IPS-15b (cell line): ENCODE results near the gene SYCE3.
A peak's percentile ranks its signal among the peaks of the same experiment; 100 is the strongest.

Source experiments
- H3K27me3 ChIP-seq: one replicate; pipeline ENCODE4 v1.6.1; 2013; ENCODE audit warnings: low read length; ENCODE audit not compliant: control insufficient read depth, insufficient read depth
- H3K36me3 ChIP-seq: one replicate; pipeline ENCODE4 v1.6.1; 2013; ENCODE audit warnings: low read length; ENCODE audit not compliant: control insufficient read depth, insufficient read depth
- H3K4me1 ChIP-seq: one replicate; pipeline ENCODE4 v1.6.1; 2013; ENCODE audit warnings: mild to moderate bottlenecking, low read length; ENCODE audit not compliant: control insufficient read depth, insufficient read depth
- H3K4me3 ChIP-seq: one replicate; pipeline ENCODE4 v1.5.1; 2013; ENCODE audit warnings: low read depth, low read length
- H3K9ac ChIP-seq: one replicate; pipeline ENCODE4 v1.6.1; 2013; ENCODE audit warnings: low read depth, mild to moderate bottlenecking, low read length
- H3K9me3 ChIP-seq: one replicate; pipeline ENCODE4 v1.6.1; 2013; ENCODE audit warnings: mild to moderate bottlenecking, low read length; ENCODE audit not compliant: control insufficient read depth, insufficient read depth

SYCE3 gene

GRCh38 chr22:50572965-50573364 lies 10.2 kb upstream of the SYCE3 start:
- Histone ChIP-seq H3K9me3 (no peaks in the 10 kb centered on the region), H3K4me1 (peaks cover 2% of the 10 kb centered on the region), H3K27me3 (no peaks in the 10 kb centered on the region), H3K4me3 (no peak overlapping the region), H3K9ac (no peak overlapping the region), H3K36me3 (peaks cover 43% of the 10 kb centered on the region)

GRCh38 chr22:50571264-50572175 lies 8.8 kb upstream of the SYCE3 start:
- H3K27me3 ChIP-seq = no peaks in the 10 kb centered on the region
- H3K4me1 ChIP-seq = no peaks in the 10 kb centered on the region
- H3K9me3 ChIP-seq = no peaks in the 10 kb centered on the region
- no peak overlapping the region for H3K9ac ChIP-seq
- no peak overlapping the region for H3K4me3 ChIP-seq
- H3K36me3 ChIP-seq = peaks cover 38% of the 10 kb centered on the region

GRCh38 chr22:50570861-50571260 lies 8.1 kb upstream of the SYCE3 start:
- Histone ChIP-seq H3K9me3 (no peaks in the 10 kb centered on the region), H3K4me1 (no peaks in the 10 kb centered on the region), H3K27me3 (no peaks in the 10 kb centered on the region), H3K9ac (no peak overlapping the region), H3K36me3 (peaks cover 38% of the 10 kb centered on the region), H3K4me3 (no peak overlapping the region)

DNA sequence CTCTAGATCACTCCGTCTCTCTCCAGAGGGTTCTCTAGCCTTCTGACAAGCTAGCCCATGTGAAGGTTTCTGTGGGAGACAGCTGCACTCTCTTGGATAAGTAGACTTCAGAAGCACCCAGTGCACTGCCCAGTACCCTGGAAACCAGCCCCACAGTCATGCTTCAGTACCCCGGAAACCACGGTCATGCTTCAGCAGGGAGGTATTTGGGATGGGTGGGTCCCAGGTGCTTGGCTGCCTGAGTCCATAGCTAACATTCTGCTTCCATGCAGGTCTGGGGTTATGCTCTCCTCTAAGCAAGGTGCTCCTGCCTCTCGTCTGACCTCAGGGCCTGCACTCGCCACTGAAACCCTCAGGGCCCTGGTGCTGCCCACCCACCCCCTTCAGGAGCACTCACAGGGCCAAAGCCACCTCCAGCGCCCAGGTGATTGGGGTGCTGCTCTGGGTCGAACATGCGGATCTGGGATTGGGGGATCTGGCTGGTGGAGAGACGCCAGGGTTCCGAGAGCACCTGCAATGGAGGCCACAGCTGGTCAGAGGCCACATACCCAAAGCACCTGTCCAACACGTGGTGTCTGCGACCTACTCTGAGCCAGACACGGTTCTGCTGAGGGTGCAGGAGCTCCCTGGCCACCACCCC lies 7.3 kb upstream of the SYCE3 start:
- no peaks in the 10 kb centered on the region for H3K4me1 ChIP-seq
- no peak overlapping the region for H3K4me3 ChIP-seq
- peaks cover 38% of the 10 kb centered on the region for H3K36me3 ChIP-seq
- no peak overlapping the region for H3K9ac ChIP-seq
- no peaks in the 10 kb centered on the region for H3K9me3 ChIP-seq
- H3K27me3 ChIP-seq = no peaks in the 10 kb centered on the region

GRCh38 chr22:50569041-50569459 lies 6.3 kb upstream of the SYCE3 start:
- no peak overlapping the region for H3K4me3 ChIP-seq
- peaks cover 36% of the 10 kb centered on the region for H3K36me3 ChIP-seq

GRCh38 chr22:50568626-50569025 lies 5.9 kb upstream of the SYCE3 start:
- H3K4me3 ChIP-seq = no peak overlapping the region
- H3K27me3 ChIP-seq = peaks cover 10% of the 10 kb centered on the region
- H3K4me1 ChIP-seq = no peaks in the 10 kb centered on the region
- peak overlapping the region; percentile 37 for H3K9ac ChIP-seq
- H3K9me3 ChIP-seq = no peaks in the 10 kb centered on the region
- peaks cover 33% of the 10 kb centered on the region for H3K36me3 ChIP-seq

More at GRCh38 chr22:50569041-50569459, 6.3 kb upstream of the SYCE3 start:
- Histone ChIP-seq H3K4me1 (no peaks in the 10 kb centered on the region), H3K9me3 (no peaks in the 10 kb centered on the region), H3K27me3 (peaks cover 6% of the 10 kb centered on the region), H3K9ac (no peak overlapping the region)

DNA sequence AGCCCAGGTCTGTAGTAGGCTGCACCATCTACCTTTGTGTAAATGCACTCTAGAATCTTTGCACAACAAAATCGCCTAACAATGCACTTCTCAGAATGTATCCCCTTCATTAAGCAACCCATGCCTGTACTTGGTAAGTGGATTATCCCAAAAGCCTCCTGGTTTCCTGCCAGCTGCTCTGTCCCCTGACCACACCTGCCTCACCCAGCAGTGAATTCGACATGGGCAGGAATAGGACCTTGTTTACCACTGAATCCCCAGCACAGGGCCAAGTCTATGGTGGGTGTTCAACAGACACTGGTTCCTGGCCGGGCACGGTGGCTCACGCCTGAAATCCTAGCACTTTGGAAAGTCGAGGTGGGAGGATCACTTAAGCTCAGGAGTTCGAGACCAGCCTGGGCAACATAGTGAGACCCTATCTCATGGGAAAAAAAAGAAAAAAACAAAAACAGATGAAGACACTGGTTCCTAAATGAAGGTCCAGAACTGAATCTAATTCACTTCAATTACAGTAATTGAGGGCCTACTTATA lies 5.1 kb upstream of the SYCE3 start:
- Histone ChIP-seq H3K27me3 (peaks cover 14% of the 10 kb centered on the region), H3K9me3 (no peaks in the 10 kb centered on the region), H3K4me1 (no peaks in the 10 kb centered on the region), H3K9ac (no peak overlapping the region), H3K36me3 (peaks cover 25% of the 10 kb centered on the region), H3K4me3 (no peak overlapping the region)

DNA sequence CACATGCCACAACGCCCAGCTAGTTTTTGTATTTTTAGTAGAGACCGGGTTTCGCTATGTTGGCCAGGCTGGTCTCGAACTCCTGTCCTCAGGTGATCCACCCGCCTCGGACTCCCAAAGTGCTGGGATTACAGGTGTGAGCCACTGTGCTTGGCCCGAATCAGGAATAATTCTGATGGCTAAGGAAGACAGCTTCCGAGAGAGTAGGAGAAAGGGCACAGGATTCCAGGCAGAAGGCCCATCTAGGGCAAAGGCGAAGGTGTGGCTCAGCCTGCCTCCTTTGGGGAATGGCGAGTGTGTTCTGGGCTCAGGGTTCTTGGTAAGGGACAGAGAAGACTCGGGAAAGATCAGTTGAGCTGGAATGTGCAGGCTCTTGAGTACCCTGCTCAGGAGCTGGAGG lies 1.6 kb upstream of the SYCE3 start:
- peaks cover 4% of the 10 kb centered on the region for H3K36me3 ChIP-seq
- H3K27me3 ChIP-seq = peaks cover 20% of the 10 kb centered on the region
- H3K9me3 ChIP-seq = no peaks in the 10 kb centered on the region
- H3K4me1 ChIP-seq = no peaks in the 10 kb centered on the region
- H3K4me3 ChIP-seq = no peak overlapping the region
- no peak overlapping the region for H3K9ac ChIP-seq

GRCh38 chr22:50563413-50564160 lies 868 bp upstream of the SYCE3 start:
- no peak overlapping the region for H3K9ac ChIP-seq
- H3K36me3 ChIP-seq = no peaks in the 10 kb centered on the region
- H3K27me3 ChIP-seq = peaks cover 20% of the 10 kb centered on the region
- peak overlapping the region; percentile 83 for H3K4me3 ChIP-seq
- H3K4me1 ChIP-seq = no peaks in the 10 kb centered on the region
- H3K9me3 ChIP-seq = no peaks in the 10 kb centered on the region

GRCh38 chr22:50561401-50562358 lies 1.0 kb downstream of the SYCE3 start:
- no peak overlapping the region for H3K9ac ChIP-seq
- H3K27me3 ChIP-seq = peaks cover 22% of the 10 kb centered on the region
- H3K36me3 ChIP-seq = no peaks in the 10 kb centered on the region
- H3K9me3 ChIP-seq = no peaks in the 10 kb centered on the region
- H3K4me3 ChIP-seq = no peak overlapping the region
- no peaks in the 10 kb centered on the region for H3K4me1 ChIP-seq
